ENCODE data around the gene TRPM6. TPM values are rescaled to one million over a fixed set of nuclear protein-coding genes. Genes with fewer than 3 reads are reported as not detected.

Gene TRPM6
- total RNA-seq, 4 donors from 2014 or later: 0.07 to 0.22 (median 0.20) TPM; not detected in 1

DNA sequence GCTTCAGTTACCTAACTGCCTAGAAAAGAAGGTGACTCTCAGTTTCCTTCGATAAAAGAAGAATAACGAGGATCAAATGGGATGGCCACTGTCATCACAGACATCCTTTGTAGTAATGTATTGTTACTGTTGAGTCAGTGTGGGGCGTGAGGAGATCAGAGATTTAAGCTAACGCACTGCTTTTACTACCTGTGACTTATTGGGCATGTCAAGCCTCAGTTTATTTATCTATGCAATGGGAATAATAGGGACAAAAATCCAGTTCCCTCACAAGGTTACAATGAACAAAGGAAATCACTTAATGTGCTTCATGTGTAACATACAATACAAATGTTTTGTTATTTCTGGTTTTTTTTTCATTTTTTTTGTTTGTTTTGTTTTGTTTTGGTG, 255 bp upstream of the TRPM6 start:
- TF ChIP-seq POLR2A (IDR thresholded peaks at IDR 0.05): no peak
- TF ChIP-seq, protein P1, sequence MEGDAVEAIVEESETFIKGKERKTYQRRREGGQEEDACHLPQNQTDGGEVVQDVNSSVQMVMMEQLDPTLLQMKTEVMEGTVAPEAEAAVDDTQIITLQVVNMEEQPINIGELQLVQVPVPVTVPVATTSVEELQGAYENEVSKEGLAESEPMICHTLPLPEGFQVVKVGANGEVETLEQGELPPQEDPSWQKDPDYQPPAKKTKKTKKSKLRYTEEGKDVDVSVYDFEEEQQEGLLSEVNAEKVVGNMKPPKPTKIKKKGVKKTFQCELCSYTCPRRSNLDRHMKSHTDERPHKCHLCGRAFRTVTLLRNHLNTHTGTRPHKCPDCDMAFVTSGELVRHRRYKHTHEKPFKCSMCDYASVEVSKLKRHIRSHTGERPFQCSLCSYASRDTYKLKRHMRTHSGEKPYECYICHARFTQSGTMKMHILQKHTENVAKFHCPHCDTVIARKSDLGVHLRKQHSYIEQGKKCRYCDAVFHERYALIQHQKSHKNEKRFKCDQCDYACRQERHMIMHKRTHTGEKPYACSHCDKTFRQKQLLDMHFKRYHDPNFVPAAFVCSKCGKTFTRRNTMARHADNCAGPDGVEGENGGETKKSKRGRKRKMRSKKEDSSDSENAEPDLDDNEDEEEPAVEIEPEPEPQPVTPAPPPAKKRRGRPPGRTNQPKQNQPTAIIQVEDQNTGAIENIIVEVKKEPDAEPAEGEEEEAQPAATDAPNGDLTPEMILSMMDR (IDR thresholded peaks at IDR 0.05 in 4 of 5, conservative IDR thresholded peaks at IDR 0.05 in 1 of 5): no peak
- no peak for ATAC-seq

DNA sequence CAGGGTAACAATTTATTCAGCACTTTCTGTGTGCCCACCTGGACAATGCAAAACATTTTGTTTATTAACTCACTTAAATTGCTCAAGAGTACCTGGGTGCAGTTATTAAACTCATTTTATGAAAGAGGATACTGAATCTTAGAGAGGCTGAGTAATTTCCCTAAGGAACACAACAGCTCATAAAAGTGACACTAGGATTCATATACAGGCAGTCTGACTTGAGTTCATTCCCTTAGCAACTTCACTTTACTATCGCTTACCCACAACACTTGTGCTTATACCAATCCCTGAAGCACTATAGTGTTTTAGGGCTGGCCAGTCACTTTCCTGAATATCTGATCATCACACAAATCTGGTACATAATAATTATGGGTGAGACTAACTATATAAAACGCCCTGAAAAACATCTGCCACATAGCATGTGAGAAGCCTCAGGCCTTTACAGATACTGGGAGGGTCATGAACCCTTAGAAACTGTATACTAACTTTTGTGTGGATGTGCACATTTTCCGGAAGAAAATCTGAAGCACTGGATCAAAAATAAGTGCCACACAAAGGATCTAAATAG, 11.3 kb downstream of the TRPM6 start:
- DNase-seq: no peak
- Histone ChIP-seq H3K4me1 (no peaks in the 10 kb centered on the region), H3K4me3 (no peak overlapping the region), H3K36me3 (no peaks in the 10 kb centered on the region), H3K27ac (no peak overlapping the region), H3K27me3 (no peaks in the 10 kb centered on the region), H3K9me3 (peaks cover 0 to 4% (median 3%) of the 10 kb centered on the region in 3 donors)
- intact Hi-C loops (cut with DNase I; ENCODE audit: low total_unique reads) (no loop called here), in situ Hi-C loops (cut with MboI; ENCODE audit: low sequenced_read_pairs in 4 of 4) (no loop called here)
- no peak for ATAC-seq
- no peak for TF ChIP-seq POLR2A (IDR thresholded peaks at IDR 0.05)
- TF ChIP-seq, protein P1 (IDR thresholded peaks at IDR 0.05 in 4 of 5, conservative IDR thresholded peaks at IDR 0.05 in 1 of 5): no peak

More for the DNA sequence above, 255 bp upstream of the TRPM6 start:
- H3K27ac ChIP-seq: peak overlapping the region in 1 of 4 donors; percentile 66
- in situ Hi-C loops (cut with MboI; ENCODE audit: low sequenced_read_pairs in 4 of 4) (no loop called here), intact Hi-C loops (cut with DNase I; ENCODE audit: low total_unique reads) (no loop called here)
- peaks cover 0 to 5% of the 10 kb centered on the region in 2 donors for H3K4me1 ChIP-seq
- peaks cover 6 to 11% (median 7%) of the 10 kb centered on the region in 3 donors for H3K27me3 ChIP-seq
- no peak for DNase-seq
- no peaks in the 10 kb centered on the region for H3K9me3 ChIP-seq
- no peaks in the 10 kb centered on the region for H3K36me3 ChIP-seq
- peak overlapping the region in 2 of 4 donors; percentile 49 to 60 for H3K4me3 ChIP-seq

DNA sequence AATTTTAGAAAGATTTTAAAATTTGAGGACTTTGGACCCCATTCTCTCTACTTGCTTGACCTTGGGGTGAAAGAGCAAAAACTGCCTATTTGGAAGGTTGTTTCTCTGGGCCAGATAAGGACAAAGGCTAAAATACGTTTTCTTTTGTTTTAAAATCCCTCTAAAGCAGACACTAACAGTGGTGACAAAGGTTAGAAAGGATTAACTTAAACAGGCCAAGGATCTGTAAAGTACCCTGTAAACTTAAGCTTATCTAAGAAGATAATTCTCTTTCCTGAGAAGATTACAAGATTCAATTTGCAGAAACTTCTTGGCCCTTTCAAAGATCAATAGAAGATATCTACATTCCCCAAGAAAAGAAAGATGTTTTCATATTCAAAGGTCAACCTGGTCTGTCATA, 12.1 kb downstream of the TRPM6 start:
- DNase-seq: no peak
- in situ Hi-C loops (cut with MboI; ENCODE audit: low sequenced_read_pairs in 4 of 4): no loop called here

DNA sequence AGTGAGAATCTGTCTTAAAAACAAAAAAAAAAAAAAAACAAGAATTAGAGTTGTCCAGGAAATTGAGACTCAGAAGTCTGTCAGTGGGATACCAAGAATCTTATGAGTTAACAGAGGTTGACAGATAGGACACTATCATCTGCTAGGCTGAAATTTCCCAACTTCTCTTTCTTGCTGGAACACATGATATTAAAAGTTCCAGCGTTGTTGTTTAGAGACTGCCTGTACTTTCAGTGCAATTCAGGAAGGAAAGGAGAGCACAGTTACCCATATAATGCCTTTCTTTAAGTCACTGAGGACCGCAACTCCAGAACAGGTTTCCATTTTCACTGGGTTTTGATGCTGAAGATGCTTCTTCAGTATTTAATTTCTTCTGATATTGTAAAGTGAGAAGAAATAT, 13.5 kb downstream of the TRPM6 start:
- intact Hi-C loops (cut with DNase I; ENCODE audit: low total_unique reads) (no loop called here), in situ Hi-C loops (cut with MboI; ENCODE audit: low sequenced_read_pairs in 4 of 4) (no loop called here)
- Histone ChIP-seq H3K9me3 (no peaks in the 10 kb centered on the region), H3K27me3 (no peaks in the 10 kb centered on the region), H3K4me1 (no peaks in the 10 kb centered on the region), H3K4me3 (no peak overlapping the region), H3K27ac (no peak overlapping the region), H3K36me3 (no peaks in the 10 kb centered on the region)
- DNase-seq (no peak), ATAC-seq (no peak)
- TF ChIP-seq, protein P1 (IDR thresholded peaks at IDR 0.05 in 4 of 5, conservative IDR thresholded peaks at IDR 0.05 in 1 of 5): no peak
- TF ChIP-seq POLR2A (IDR thresholded peaks at IDR 0.05): no peak

More for the DNA sequence above, 12.1 kb downstream of the TRPM6 start:
- H3K4me3 ChIP-seq: no peak overlapping the region
- intact Hi-C loops (cut with DNase I; ENCODE audit: low total_unique reads): no loop called here
- no peaks in the 10 kb centered on the region for H3K27me3 ChIP-seq
- peaks cover 0 to 3% (median 1%) of the 10 kb centered on the region in 3 donors for H3K9me3 ChIP-seq
- no peaks in the 10 kb centered on the region for H3K4me1 ChIP-seq
- no peak for ATAC-seq
- H3K27ac ChIP-seq: no peak overlapping the region
- TF ChIP-seq, protein P1 (IDR thresholded peaks at IDR 0.05 in 4 of 5, conservative IDR thresholded peaks at IDR 0.05 in 1 of 5): no peak
- no peak for TF ChIP-seq POLR2A (IDR thresholded peaks at IDR 0.05)
- H3K36me3 ChIP-seq: no peaks in the 10 kb centered on the region

Data from gastrocnemius medialis (tissue), 4 donors.